ENCODE results near the gene ZNF644. TPM values are rescaled to one million over a fixed set of nuclear protein-coding genes. Genes with fewer than 3 reads are reported as not detected.

Gene ZNF644
- total and polyA plus RNA-seq, 2 donors (not counting 1 experiment from before 2014, with no cell fraction given): 9.6 to 124 TPM

DNA sequence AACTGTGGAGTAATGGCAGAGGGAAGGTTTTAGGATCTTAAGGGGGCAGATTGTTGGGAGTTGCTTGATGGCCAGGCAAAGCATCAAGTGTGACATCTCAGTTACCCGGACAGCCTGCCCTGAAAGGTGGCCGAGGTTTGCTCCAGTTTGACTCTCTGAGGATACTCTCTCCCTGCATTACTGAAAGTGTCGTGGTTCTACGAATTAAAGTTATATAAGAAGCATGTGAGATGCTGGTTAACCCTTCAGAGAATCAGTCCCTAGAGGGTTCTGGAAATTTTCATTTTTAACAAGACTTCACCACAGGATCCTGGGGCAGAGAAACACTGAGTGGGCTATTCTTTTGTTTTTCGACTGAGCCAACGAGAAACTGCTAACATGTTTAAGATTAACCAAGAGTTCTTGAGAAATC is 689 bp upstream of the ZNF644 start:
- intact Hi-C loops (cut with micrococcal nuclease): loop anchor here (1.0 to 5.0 kb wide), 2 partner anchors 35 to 41 kb away; no protein-coding TSS in a partner anchor
- H2AFZ ChIP-seq (ENCODE audit: insufficient read depth, low read depth, low read length, poor library complexity, severe bottlenecking): peak overlapping the region; percentile 93
- DNase-seq: no peak
- H3K36me3 ChIP-seq (replicated peaks in 1 of 2; ENCODE audit: control extremely low read depth in 1 of 2, control insufficient read depth in 1 of 2, extremely low read depth in 1 of 2, insufficient read depth in 2 of 2, low read length in 1 of 2): no peaks in the 10 kb centered on the region
- Mint-ChIP-seq H3K27ac (peak overlapping the region; percentile 99), H3K27me3 (no peaks in the 10 kb centered on the region), H3K4me3 (peak overlapping the region; percentile 96), H3K4me1 (peaks cover 70% of the 10 kb centered on the region), H3K9me3 (ENCODE audit: insufficient read depth) (no peaks in the 10 kb centered on the region)
- peak overlapping the region; percentile 24 to 99 (median 95) for H3K4me3 ChIP-seq (ENCODE audit: control extremely low read depth in 1 of 5, extremely low read depth in 1 of 5, insufficient read depth in 1 of 5, low read depth in 2 of 5, low read length in 4 of 5)
- POLR2A ChIA-PET: interaction anchor here (1.0 to 1.3 kb wide), 2 partner anchors 32 to 143 kb away, joined by 4 read pairs; no protein-coding TSS in a partner anchor
- peaks cover 16% of the 10 kb centered on the region for H4K20me1 ChIP-seq (ENCODE audit: control insufficient read depth, insufficient read depth, low read length, poor library complexity, severe bottlenecking)
- peak overlapping the region; percentile 98 for H3K9ac ChIP-seq (ENCODE audit: low read length)
- 80% methylated on average over 2 of the region's 6 CpGs for WGBS (ENCODE audit: insufficient coverage)
- no peaks in the 10 kb centered on the region for H3K9me3 ChIP-seq (ENCODE audit: control extremely low read depth in 1 of 3, control insufficient read depth in 2 of 3, insufficient read depth in 1 of 3, low read length in 2 of 3)
- H3K27ac ChIP-seq (ENCODE audit: low read length in 2 of 2): peak overlapping the region; percentile 100
- CTCF ChIA-PET: no interaction called here
- TF ChIP-seq, protein P1, sequence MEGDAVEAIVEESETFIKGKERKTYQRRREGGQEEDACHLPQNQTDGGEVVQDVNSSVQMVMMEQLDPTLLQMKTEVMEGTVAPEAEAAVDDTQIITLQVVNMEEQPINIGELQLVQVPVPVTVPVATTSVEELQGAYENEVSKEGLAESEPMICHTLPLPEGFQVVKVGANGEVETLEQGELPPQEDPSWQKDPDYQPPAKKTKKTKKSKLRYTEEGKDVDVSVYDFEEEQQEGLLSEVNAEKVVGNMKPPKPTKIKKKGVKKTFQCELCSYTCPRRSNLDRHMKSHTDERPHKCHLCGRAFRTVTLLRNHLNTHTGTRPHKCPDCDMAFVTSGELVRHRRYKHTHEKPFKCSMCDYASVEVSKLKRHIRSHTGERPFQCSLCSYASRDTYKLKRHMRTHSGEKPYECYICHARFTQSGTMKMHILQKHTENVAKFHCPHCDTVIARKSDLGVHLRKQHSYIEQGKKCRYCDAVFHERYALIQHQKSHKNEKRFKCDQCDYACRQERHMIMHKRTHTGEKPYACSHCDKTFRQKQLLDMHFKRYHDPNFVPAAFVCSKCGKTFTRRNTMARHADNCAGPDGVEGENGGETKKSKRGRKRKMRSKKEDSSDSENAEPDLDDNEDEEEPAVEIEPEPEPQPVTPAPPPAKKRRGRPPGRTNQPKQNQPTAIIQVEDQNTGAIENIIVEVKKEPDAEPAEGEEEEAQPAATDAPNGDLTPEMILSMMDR (IDR thresholded peaks at IDR 0.05): no peak
- no peak for TF ChIP-seq EZH2 (IDR thresholded peaks at IDR 0.05; ENCODE audit: borderline replicate concordance, insufficient read depth, low read depth, low read length, poor library complexity, severe bottlenecking)
- H3K27me3 ChIP-seq (replicated peaks in 1 of 4; ENCODE audit: control extremely low read depth in 1 of 4, control insufficient read depth in 3 of 4, insufficient read depth in 4 of 4, low read length in 3 of 4): no peaks in the 10 kb centered on the region
- H3K79me2 ChIP-seq (ENCODE audit: control insufficient read depth, insufficient read depth, low read length): peaks cover 54% of the 10 kb centered on the region
- no peak for ATAC-seq (ENCODE audit: low read depth)
- peak overlapping the region; percentile 85 for H3K4me2 ChIP-seq (replicated peaks; ENCODE audit: low read depth, low read length, poor library complexity, severe bottlenecking)
- H3K4me1 ChIP-seq (ENCODE audit: control insufficient read depth in 2 of 2, insufficient read depth in 2 of 2, low read length in 2 of 2): peaks cover 44 to 64% of the 10 kb centered on the region in 2 donors

DNA sequence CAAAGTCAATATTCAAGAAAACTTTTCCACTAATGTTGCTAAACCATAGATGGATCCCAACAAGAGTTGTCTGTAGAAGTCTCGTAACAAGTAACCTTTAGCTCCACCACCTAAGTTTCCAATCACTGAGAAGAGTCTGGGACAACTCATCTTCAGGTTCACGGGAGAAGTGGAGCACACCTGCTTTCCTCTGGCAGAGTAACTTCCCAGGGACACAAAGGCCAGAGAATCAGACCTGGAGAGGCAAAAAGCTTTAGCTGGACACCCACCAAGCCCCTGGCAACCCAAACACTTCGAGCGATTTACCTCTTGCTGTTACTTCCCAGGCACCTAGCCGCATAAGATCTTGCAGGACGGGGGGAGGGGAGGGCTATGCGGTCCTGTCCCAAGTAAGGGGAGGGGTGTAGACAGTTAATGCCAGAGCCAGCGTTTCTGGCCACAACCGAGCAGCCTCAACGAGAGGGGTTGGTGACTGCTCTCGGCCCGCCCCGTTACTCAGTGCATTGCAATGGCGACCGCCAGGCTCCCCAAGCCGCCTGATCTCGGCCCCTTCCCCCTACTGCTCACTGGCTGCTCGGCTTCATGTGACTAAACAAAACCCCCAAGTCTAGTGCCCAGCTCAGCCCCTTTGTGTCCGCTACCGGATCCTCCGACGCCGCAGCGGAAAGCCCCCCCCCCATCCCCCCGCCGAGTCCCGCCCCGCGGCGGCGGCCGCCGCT is 709 bp downstream of the ZNF644 start:
- Histone ChIP-seq H3K79me2 (ENCODE audit: control insufficient read depth, insufficient read depth, low read length) (peaks cover 68% of the 10 kb centered on the region), H3K4me2 (replicated peaks; ENCODE audit: low read depth, low read length, poor library complexity, severe bottlenecking) (peak overlapping the region; percentile 85), H3K4me1 (ENCODE audit: control insufficient read depth in 2 of 2, insufficient read depth in 2 of 2, low read length in 2 of 2) (peaks cover 51 to 76% of the 10 kb centered on the region in 2 donors), H3K27ac (ENCODE audit: low read length in 2 of 2) (peak overlapping the region; percentile 100), H3K9ac (ENCODE audit: low read length) (peak overlapping the region; percentile 98), H4K20me1 (ENCODE audit: control insufficient read depth, insufficient read depth, low read length, poor library complexity, severe bottlenecking) (peaks cover 29% of the 10 kb centered on the region), H2AFZ (ENCODE audit: insufficient read depth, low read depth, low read length, poor library complexity, severe bottlenecking) (peak overlapping the region; percentile 47), H3K27me3 (replicated peaks in 1 of 4; ENCODE audit: control extremely low read depth in 1 of 4, control insufficient read depth in 3 of 4, insufficient read depth in 4 of 4, low read length in 3 of 4) (no peaks in the 10 kb centered on the region), H3K9me3 (ENCODE audit: control extremely low read depth in 1 of 3, control insufficient read depth in 2 of 3, insufficient read depth in 1 of 3, low read length in 2 of 3) (no peaks in the 10 kb centered on the region), H3K4me3 (ENCODE audit: control extremely low read depth in 1 of 5, extremely low read depth in 1 of 5, insufficient read depth in 1 of 5, low read depth in 2 of 5, low read length in 4 of 5) (peak overlapping the region; percentile 76 to 99 (median 95)), H3K36me3 (replicated peaks in 1 of 2; ENCODE audit: control extremely low read depth in 1 of 2, control insufficient read depth in 1 of 2, extremely low read depth in 1 of 2, insufficient read depth in 2 of 2, low read length in 1 of 2) (no peaks in the 10 kb centered on the region)
- TF ChIP-seq EZH2 (IDR thresholded peaks at IDR 0.05; ENCODE audit: borderline replicate concordance, insufficient read depth, low read depth, low read length, poor library complexity, severe bottlenecking): no peak
- TF ChIP-seq, protein P1 (IDR thresholded peaks at IDR 0.05): no peak
- WGBS (ENCODE audit: insufficient coverage): 2% methylated on average over 14 of the region's 33 CpGs
- Mint-ChIP-seq H3K27me3 (no peaks in the 10 kb centered on the region), H3K4me3 (peak overlapping the region; percentile 96), H3K4me1 (peaks cover 77% of the 10 kb centered on the region), H3K9me3 (ENCODE audit: insufficient read depth) (no peaks in the 10 kb centered on the region), H3K27ac (peak overlapping the region; percentile 99)
- POLR2A ChIA-PET: interaction anchor here (0.5 to 1.3 kb wide), 5 partner anchors 13 to 1891 kb away, joined by 3 to 5 read pairs (median 4); no protein-coding TSS in a partner anchor
- ATAC-seq (ENCODE audit: low read depth) (peak; percentile 34), DNase-seq (peak; percentile 81)
- CTCF ChIA-PET: interaction anchor here (0.9 to 1.8 kb wide), 3 partner anchors 11 to 144 kb away, joined by 5 to 7 read pairs (median 6); no protein-coding TSS in a partner anchor
- intact Hi-C loops (cut with micrococcal nuclease): loop anchor here (2.0 to 5.0 kb wide), 3 partner anchors 34 to 170 kb away; no protein-coding TSS in a partner anchor
